Neural cell (in vitro differentiated cells): ENCODE data around the gene DNAJC6. TPM values are rescaled to one million over a fixed set of nuclear protein-coding genes. Genes with fewer than 3 reads are reported as not detected.

ENCODE experiments used
- H2AFZ ChIP-seq: fragments of 200-600, 300-800 bp; sonication (generic), shearing (Covaris generic); 2 replicates; pipeline ENCODE4 v1.6.0; 2014; ENCODE audit warnings: low read depth, mild to moderate bottlenecking, antibody characterized with exemption, low read length, moderate library complexity
- H3F3A ChIP-seq: fragments of 200-600 bp; shearing (Covaris generic); 2 replicates; pipeline ENCODE4 v1.6.1; 2016; ENCODE audit warnings: mild to moderate bottlenecking, moderate library complexity, mixed read lengths, antibody characterized with exemption, low read length; ENCODE audit not compliant: insufficient read depth, poor library complexity, severe bottlenecking
- H3K27ac ChIP-seq: fragments of 200-600, 300-800 bp; sonication (generic), shearing (Covaris generic); 2 replicates; pipeline ENCODE4 v1.5.1; 2014; ENCODE audit warnings: mild to moderate bottlenecking, low read length, moderate library complexity
- H3K27me3 ChIP-seq: fragments of 300-800, 200-600 bp; sonication (generic), shearing (Covaris generic); 2 replicates; pipeline ENCODE4 v1.6.0; 2014; ENCODE audit warnings: mild to moderate bottlenecking, low read depth, low read length, moderate library complexity; ENCODE audit not compliant: insufficient read depth
- H3K36me3 ChIP-seq: fragments of 300-800, 200-600 bp; sonication (generic), shearing (Covaris generic); 2 replicates; pipeline ENCODE4 v1.5.1; 2014; ENCODE audit warnings: mild to moderate bottlenecking, antibody characterized with exemption, low read length, moderate library complexity; ENCODE audit not compliant: insufficient read depth
- H3K4me2 ChIP-seq: fragments of 300-800, 200-600 bp; sonication (generic), shearing (Covaris generic); 2 replicates; pipeline ENCODE4 v1.6.0; 2014; ENCODE audit warnings: mild to moderate bottlenecking, low read length
- H3K4me3 ChIP-seq: fragments of 300-800, 200-600 bp; sonication (generic), shearing (Covaris generic); 2 replicates; pipeline ENCODE4 v1.5.1; 2014; ENCODE audit warnings: mild to moderate bottlenecking, low read length, moderate library complexity
- H3K79me2 ChIP-seq: fragments of 200-600 bp; shearing (Covaris generic); replicated peaks from 2 replicates; pipeline ENCODE4 v1.6.0; 2014; ENCODE audit warnings: mild to moderate bottlenecking, low read length, moderate library complexity; ENCODE audit not compliant: insufficient read depth
- H3K9ac ChIP-seq: fragments of 300-800, 200-600 bp; sonication (generic), shearing (Covaris generic); 2 replicates; pipeline ENCODE4 v1.6.1; 2016; ENCODE audit warnings: mild to moderate bottlenecking, low read length, mixed read lengths
- H3K9me2 ChIP-seq: fragments of 200-600 bp; shearing (Covaris generic); 2 replicates; pipeline ENCODE4 v1.6.1; 2016; ENCODE audit warnings: mild to moderate bottlenecking, low read length, mixed read lengths; ENCODE audit not compliant: insufficient read depth
- H3K9me3 ChIP-seq: fragments of 200-600, 300-800 bp; sonication (generic), shearing (Covaris generic); 2 replicates; pipeline ENCODE4 v1.6.1; 2016; ENCODE audit warnings: mild to moderate bottlenecking, mixed run types, low read length, moderate library complexity, mixed read lengths
- H4K20me1 ChIP-seq: fragments of 200-600 bp; shearing (Covaris generic); 2 replicates; pipeline ENCODE4 v1.6.1; 2016; ENCODE audit warnings: mild to moderate bottlenecking, mixed run types; ENCODE audit not compliant: insufficient read depth
- EP300 ChIP-seq: fragments of 450-650 bp; conservative IDR thresholded peaks from 2 replicates; pipeline ENCODE4 v1.6.1; 2014; ENCODE audit warnings: antibody characterized with exemption, mild to moderate bottlenecking, moderate library complexity; ENCODE audit not compliant: poor library complexity, severe bottlenecking
- EZH2 ChIP-seq: fragments of 200-600, 300-800 bp; shearing (Covaris generic), sonication (generic); IDR thresholded peaks from 2 replicates; pipeline ENCODE4 v1.6.1; 2014; ENCODE audit warnings: antibody characterized with exemption, low read length, borderline replicate concordance, mild to moderate bottlenecking; ENCODE audit not compliant: insufficient read depth, poor library complexity, severe bottlenecking
- MXI1 ChIP-seq: fragments of 450-650 bp; conservative IDR thresholded peaks from 2 replicates; pipeline ENCODE4 v1.6.1; 2014; ENCODE audit warnings: antibody characterized with exemption, mild to moderate bottlenecking; ENCODE audit not compliant: poor library complexity, severe bottlenecking
- POLR2AphosphoS5 ChIP-seq: IDR thresholded peaks from 2 replicates; pipeline ENCODE4 v1.6.1; 2012
- RAD21 ChIP-seq: fragments of 450-650 bp; conservative IDR thresholded peaks from 2 replicates; pipeline ENCODE4 v1.6.1; 2014; ENCODE audit warnings: antibody characterized with exemption, mild to moderate bottlenecking, moderate library complexity
- SMC3 ChIP-seq: fragments of 450-650 bp; conservative IDR thresholded peaks from 2 replicates; pipeline ENCODE4 v1.6.1; 2014; ENCODE audit warnings: antibody characterized with exemption, mild to moderate bottlenecking, moderate library complexity; ENCODE audit not compliant: poor library complexity
- TAF1 ChIP-seq: IDR thresholded peaks from 2 replicates; pipeline ENCODE4 v1.6.1; 2012; ENCODE audit warnings: low read depth
- polyA plus RNA-seq: library from polyadenylated mRNA; depleted of rRNA; stranded (reverse); fragments of >200 nt; gene quantifications from 2 replicates; pipeline ENCODE4 v1.2.3, GENCODE V29; 2014
- TF ChIP-seq, protein P1 (sequence below): fragments of 450-650 bp; IDR thresholded peaks from 2 replicates; pipeline ENCODE4 v1.5.1; 2014; ENCODE audit warnings: antibody characterized with exemption, mild to moderate bottlenecking, moderate library complexity; ENCODE audit not compliant: poor library complexity, severe bottlenecking
- TF ChIP-seq, protein P2 (sequence below): IDR thresholded peaks from 2 replicates; pipeline ENCODE4 v1.6.1; 2012; ENCODE audit warnings: borderline replicate concordance

The DNAJC6 gene
- polyA plus RNA-seq, 1 donor from 2014 or later = 47.1 TPM

DNA sequence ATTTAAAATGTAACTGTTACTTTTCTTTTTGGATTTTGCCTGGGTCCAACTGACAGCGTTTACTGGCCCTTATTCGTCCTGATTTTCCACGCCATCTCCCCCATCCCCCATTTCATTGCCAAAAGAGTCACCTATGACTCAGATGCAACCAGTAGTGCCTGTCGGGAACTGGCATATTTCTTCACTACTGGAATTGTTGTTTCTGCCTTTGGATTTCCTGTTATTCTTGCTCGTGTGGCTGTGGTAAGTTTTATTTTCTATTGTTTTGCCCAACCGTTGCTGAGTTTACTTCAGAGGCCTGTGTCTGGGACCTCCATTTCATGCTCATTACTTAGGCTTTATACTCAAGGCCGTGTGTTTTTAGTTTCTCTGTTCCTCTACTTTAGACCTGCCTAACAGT is 120.5 kb downstream of the DNAJC6 start:
- Histone ChIP-seq H4K20me1 (no peaks in the 10 kb centered on the region), H3K9me3 (no peaks in the 10 kb centered on the region), H3F3A (no peaks in the 10 kb centered on the region), H3K4me3 (no peak overlapping the region), H2AFZ (no peak overlapping the region), H3K79me2 (no peaks in the 10 kb centered on the region), H3K9me2 (no peaks in the 10 kb centered on the region), H3K9ac (no peak overlapping the region), H3K27ac (no peak overlapping the region), H3K36me3 (no peaks in the 10 kb centered on the region), H3K4me2 (no peak overlapping the region), H3K27me3 (no peaks in the 10 kb centered on the region)
- no peak for TF ChIP-seq POLR2AphosphoS5

DNA sequence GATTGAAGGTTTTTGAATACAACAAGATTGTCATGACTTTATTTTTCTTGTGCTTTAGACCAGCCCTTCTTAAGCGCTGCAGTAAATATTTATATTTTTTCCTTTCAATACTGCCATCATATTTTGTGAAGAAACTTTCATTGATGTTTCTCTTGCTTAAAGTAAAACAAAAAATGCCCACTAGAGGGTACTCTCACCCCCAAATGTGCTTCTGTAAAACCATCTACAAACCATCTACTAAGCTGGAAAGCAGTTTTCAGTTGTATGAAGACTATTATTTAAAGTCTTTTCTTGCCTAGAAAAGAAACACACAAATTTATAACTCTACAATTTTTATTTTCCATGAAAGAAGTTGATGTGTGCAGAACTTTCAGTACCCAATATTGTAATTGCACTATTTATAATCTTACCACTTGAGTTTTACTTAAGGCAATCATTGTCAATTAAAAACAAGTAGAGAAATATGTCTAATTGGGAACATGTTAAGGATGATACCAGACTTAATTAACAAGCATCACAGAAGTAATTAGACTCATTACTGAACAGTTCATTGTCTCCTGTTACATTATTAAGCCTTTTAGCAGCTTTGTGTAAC is 121.9 kb downstream of the DNAJC6 start:
- Histone ChIP-seq H3F3A (no peaks in the 10 kb centered on the region), H3K27me3 (no peaks in the 10 kb centered on the region), H3K9ac (no peak overlapping the region), H3K4me2 (no peak overlapping the region), H3K27ac (no peak overlapping the region), H2AFZ (no peak overlapping the region), H3K79me2 (no peaks in the 10 kb centered on the region), H3K36me3 (no peaks in the 10 kb centered on the region), H3K4me3 (no peak overlapping the region), H3K9me2 (no peaks in the 10 kb centered on the region), H4K20me1 (no peaks in the 10 kb centered on the region), H3K9me3 (no peaks in the 10 kb centered on the region)
- TF ChIP-seq SMC3 (peak; percentile 79), RAD21 (peak; percentile 75), EP300 (no peak)
- TF ChIP-seq, protein P1, sequence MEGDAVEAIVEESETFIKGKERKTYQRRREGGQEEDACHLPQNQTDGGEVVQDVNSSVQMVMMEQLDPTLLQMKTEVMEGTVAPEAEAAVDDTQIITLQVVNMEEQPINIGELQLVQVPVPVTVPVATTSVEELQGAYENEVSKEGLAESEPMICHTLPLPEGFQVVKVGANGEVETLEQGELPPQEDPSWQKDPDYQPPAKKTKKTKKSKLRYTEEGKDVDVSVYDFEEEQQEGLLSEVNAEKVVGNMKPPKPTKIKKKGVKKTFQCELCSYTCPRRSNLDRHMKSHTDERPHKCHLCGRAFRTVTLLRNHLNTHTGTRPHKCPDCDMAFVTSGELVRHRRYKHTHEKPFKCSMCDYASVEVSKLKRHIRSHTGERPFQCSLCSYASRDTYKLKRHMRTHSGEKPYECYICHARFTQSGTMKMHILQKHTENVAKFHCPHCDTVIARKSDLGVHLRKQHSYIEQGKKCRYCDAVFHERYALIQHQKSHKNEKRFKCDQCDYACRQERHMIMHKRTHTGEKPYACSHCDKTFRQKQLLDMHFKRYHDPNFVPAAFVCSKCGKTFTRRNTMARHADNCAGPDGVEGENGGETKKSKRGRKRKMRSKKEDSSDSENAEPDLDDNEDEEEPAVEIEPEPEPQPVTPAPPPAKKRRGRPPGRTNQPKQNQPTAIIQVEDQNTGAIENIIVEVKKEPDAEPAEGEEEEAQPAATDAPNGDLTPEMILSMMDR = peak; percentile 74

DNA sequence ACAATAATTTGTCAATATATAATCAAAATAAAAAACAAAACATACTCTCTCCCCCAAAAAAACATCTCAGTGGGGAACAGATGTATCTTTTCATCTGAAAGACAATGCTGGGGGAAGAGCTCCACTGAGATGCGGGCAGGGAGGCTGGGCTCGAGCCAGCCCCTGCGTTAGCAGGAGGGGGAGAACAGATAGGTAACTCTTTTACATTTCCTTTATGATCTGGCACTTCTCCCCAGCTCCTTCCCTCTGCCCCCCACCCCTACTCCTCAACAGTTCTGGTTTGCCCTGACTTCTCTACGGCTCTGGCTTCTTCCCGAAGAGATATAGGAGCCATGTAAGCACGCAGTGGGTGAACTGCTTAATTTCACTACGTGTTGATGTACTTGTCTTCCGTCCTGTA is 123.6 kb downstream of the DNAJC6 start:
- Histone ChIP-seq H3K9me3 (no peaks in the 10 kb centered on the region), H4K20me1 (no peaks in the 10 kb centered on the region), H3K4me3 (no peak overlapping the region), H3F3A (no peaks in the 10 kb centered on the region), H3K27ac (no peak overlapping the region), H3K9ac (no peak overlapping the region), H3K4me2 (no peak overlapping the region), H2AFZ (no peak overlapping the region), H3K9me2 (no peaks in the 10 kb centered on the region), H3K27me3 (no peaks in the 10 kb centered on the region), H3K36me3 (no peaks in the 10 kb centered on the region), H3K79me2 (no peaks in the 10 kb centered on the region)
- TF ChIP-seq, protein P1 = no peak

DNA sequence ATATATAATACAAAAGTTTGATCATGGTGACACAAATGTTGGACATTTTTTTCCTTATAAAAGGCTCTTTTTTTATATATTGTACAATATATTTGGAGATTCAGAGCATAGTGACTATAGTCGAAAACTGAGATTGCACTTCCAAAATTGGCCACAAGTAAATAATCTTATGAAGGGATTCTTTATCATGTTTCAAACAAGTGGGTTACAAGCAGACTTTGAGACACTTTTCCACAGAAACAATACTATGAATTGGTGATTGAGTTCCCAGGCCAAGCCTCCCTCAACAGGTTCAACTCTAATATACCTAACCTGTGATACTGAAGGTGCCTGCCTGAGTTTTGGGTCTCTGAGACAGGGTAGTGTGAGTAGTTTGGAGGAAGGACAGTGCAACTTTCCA is 124.9 kb downstream of the DNAJC6 start:
- Histone ChIP-seq H3K9me3 (no peaks in the 10 kb centered on the region), H2AFZ (no peak overlapping the region), H3K27ac (no peak overlapping the region), H3K79me2 (no peaks in the 10 kb centered on the region), H3K4me2 (no peak overlapping the region), H4K20me1 (no peaks in the 10 kb centered on the region), H3K9me2 (no peaks in the 10 kb centered on the region), H3K36me3 (no peaks in the 10 kb centered on the region), H3K9ac (no peak overlapping the region), H3F3A (no peaks in the 10 kb centered on the region), H3K27me3 (no peaks in the 10 kb centered on the region), H3K4me3 (no peak overlapping the region)
- no peak for TF ChIP-seq RAD21
- TF ChIP-seq SMC3 = no peak
- TF ChIP-seq, protein P2, sequence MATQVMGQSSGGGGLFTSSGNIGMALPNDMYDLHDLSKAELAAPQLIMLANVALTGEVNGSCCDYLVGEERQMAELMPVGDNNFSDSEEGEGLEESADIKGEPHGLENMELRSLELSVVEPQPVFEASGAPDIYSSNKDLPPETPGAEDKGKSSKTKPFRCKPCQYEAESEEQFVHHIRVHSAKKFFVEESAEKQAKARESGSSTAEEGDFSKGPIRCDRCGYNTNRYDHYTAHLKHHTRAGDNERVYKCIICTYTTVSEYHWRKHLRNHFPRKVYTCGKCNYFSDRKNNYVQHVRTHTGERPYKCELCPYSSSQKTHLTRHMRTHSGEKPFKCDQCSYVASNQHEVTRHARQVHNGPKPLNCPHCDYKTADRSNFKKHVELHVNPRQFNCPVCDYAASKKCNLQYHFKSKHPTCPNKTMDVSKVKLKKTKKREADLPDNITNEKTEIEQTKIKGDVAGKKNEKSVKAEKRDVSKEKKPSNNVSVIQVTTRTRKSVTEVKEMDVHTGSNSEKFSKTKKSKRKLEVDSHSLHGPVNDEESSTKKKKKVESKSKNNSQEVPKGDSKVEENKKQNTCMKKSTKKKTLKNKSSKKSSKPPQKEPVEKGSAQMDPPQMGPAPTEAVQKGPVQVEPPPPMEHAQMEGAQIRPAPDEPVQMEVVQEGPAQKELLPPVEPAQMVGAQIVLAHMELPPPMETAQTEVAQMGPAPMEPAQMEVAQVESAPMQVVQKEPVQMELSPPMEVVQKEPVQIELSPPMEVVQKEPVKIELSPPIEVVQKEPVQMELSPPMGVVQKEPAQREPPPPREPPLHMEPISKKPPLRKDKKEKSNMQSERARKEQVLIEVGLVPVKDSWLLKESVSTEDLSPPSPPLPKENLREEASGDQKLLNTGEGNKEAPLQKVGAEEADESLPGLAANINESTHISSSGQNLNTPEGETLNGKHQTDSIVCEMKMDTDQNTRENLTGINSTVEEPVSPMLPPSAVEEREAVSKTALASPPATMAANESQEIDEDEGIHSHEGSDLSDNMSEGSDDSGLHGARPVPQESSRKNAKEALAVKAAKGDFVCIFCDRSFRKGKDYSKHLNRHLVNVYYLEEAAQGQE = no peak
- TF ChIP-seq POLR2AphosphoS5 = no peak
- no peak for TF ChIP-seq EP300
- TF ChIP-seq MXI1 = no peak
- no peak for TF ChIP-seq TAF1
- TF ChIP-seq EZH2 = no peak
